Spleen (tissue), 11 donors: Measurements from ENCODE around the gene GPR152. TPM values are rescaled to one million over a fixed set of nuclear protein-coding genes. Genes with fewer than 3 reads are reported as not detected.
A peak's percentile ranks its signal among the peaks of the same experiment; 100 is the strongest.

ENCODE experiments used
- DNase-seq: peaks from one replicate; pipeline ENCODE4 v3.0.0-alpha.2; 2020
- H3K27ac ChIP-seq, 8 donors: fragments of 200-600 bp; sonication (generic) in 7 of 8; 1 replicate in 4 of 8; 2 replicates in 4 of 8; pipeline versions ENCODE4 v1.5.0 to v1.8.0; 2016 to 2021; ENCODE audit warnings: inconsistent platforms in 4 of 8, mild to moderate bottlenecking in 4 of 8, moderate library complexity in 1 of 8
- H3K27me3 ChIP-seq, 7 donors: fragments of 200-600 bp; sonication (generic) in 6 of 7; replicated peaks in 1 of 7; 1 replicate in 4 of 7; 2 replicates in 3 of 7; pipeline versions ENCODE4 v1.5.0 to v1.8.0; 2016 to 2021; ENCODE audit warnings: inconsistent platforms in 3 of 7, mild to moderate bottlenecking in 1 of 7
- H3K36me3 ChIP-seq, 6 donors: fragments of 200-600 bp; sonication (generic) in 5 of 6; 1 replicate in 4 of 6; 2 replicates in 2 of 6; pipeline versions ENCODE4 v1.5.0 to v1.8.0; 2016 to 2021; ENCODE audit warnings: inconsistent platforms in 2 of 6
- H3K4me1 ChIP-seq, 6 donors: fragments of 200-600 bp; sonication (generic) in 5 of 6; 1 replicate in 3 of 6; 2 replicates in 3 of 6; pipeline versions ENCODE4 v1.5.0 to v1.8.0; 2016 to 2021; ENCODE audit warnings: inconsistent platforms in 3 of 6
- H3K4me3 ChIP-seq, 8 donors: fragments of 200-600 bp; sonication (generic) in 7 of 8; 1 replicate in 4 of 8; 2 replicates in 4 of 8; pipeline versions ENCODE4 v1.5.0 to v1.8.0; 2016 to 2021; ENCODE audit warnings: inconsistent platforms in 4 of 8, mild to moderate bottlenecking in 4 of 8, moderate library complexity in 2 of 8
- H3K9me3 ChIP-seq, 8 donors: fragments of 200-600 bp; sonication (generic) in 7 of 8; 1 replicate in 4 of 8; 2 replicates in 4 of 8; pipeline versions ENCODE4 v1.5.0 to v1.8.0; 2016 to 2021; ENCODE audit warnings: inconsistent platforms in 4 of 8
- POLR2A ChIP-seq, 3 donors: fragments of 450-650 bp; IDR thresholded peaks; one replicate each; pipeline ENCODE4 v1.5.1; 2017; ENCODE audit warnings: antibody characterized with exemption in 3 of 3, mild to moderate bottlenecking in 1 of 3
- POLR2AphosphoS5 ChIP-seq, 3 donors: sonication (generic); formaldehyde crosslinking; IDR thresholded peaks; one replicate each; pipeline ENCODE4 v1.5.1; 2017; ENCODE audit warnings: antibody characterized with exemption in 3 of 3
- WGBS, 5 donors: extraction: QIAGEN DNeasy Blood & Tissue Kit in 3 of 5; methylation state at CpG; one replicate each; pipeline versions ENCODE4 v1.1.5 to v1.1.7; 2013 to 2018; 5-methylcytosine and 5-hydroxymethylcytosine counted together
- intact Hi-C: fragments of 100-400 bp; cut with DNase I; formaldehyde crosslinking; loops from one replicate; pipeline ENCODE4 v1.15.0; 2023; ENCODE audit warnings: low total_unique reads
- microRNA-seq, 3 donors: library from miRNA; unstranded; fragments of <30 nt; microRNA quantifications; one replicate each; pipeline versions ENCODE4 to v1.1.0, GENCODE V29; 2019 to 2020
- polyA plus RNA-seq, 3 donors: library from polyadenylated mRNA; stranded (reverse); fragments of 200-250 nt; gene quantifications; one replicate each; pipeline ENCODE4 v1.2.1, GENCODE V29; 2013
- small RNA-seq, 4 donors: library from RNA; depleted of rRNA; stranded (forward); fragments of <200 nt; gene quantifications; one replicate each; pipeline ENCODE3, GENCODE V24; 2016
- total RNA-seq, 7 donors: library from RNA; depleted of rRNA in 3 of 7; stranded (reverse); fragments of >200 nt in 3 of 7; fragmentation: NEBNext Ultra II Directional in 4 of 7; extraction: Animal tissue kit (Norgen Biotek cat#: 25700) in 4 of 7; gene quantifications; one replicate each; pipeline versions ENCODE4 v1.1.0 to v1.2.1, GENCODE V29; 2016 to 2021
- TF ChIP-seq, protein P1 (sequence below), 11 experiments: fragments of 200-600 bp in 7 of 11; fragments of 450-650 bp in 4 of 11; sonication (generic) in 4 of 11; IDR thresholded peaks in 8 of 11; conservative IDR thresholded peaks in 3 of 11; 1 replicate in 7 of 11; 2 replicates in 4 of 11; pipeline versions ENCODE4 v1.4.0 to v1.8.0; 2016 to 2021; ENCODE audit warnings: antibody characterized with exemption in 11 of 11, inconsistent platforms in 4 of 11, mild to moderate bottlenecking in 1 of 11
- donor health status: healthy with polysubstance abuse.
- donor health status: DM: no; HTN: no; CAD: no; lungs with moderate emphysema.
- donor health status: DM: no; HTN: no; CAD: no.
- donor health status: Bipolar disorder and iron deficiency.
- donor health status: healthy.
- donor health status: DM: no; HTN: no; CAD: no.
- donor health status: DM: yes; HTN: yes; CAD: no.

The GPR152 gene
- total and polyA plus RNA-seq, 10 donors: 0.10 TPM; not detected in 9

DNA sequence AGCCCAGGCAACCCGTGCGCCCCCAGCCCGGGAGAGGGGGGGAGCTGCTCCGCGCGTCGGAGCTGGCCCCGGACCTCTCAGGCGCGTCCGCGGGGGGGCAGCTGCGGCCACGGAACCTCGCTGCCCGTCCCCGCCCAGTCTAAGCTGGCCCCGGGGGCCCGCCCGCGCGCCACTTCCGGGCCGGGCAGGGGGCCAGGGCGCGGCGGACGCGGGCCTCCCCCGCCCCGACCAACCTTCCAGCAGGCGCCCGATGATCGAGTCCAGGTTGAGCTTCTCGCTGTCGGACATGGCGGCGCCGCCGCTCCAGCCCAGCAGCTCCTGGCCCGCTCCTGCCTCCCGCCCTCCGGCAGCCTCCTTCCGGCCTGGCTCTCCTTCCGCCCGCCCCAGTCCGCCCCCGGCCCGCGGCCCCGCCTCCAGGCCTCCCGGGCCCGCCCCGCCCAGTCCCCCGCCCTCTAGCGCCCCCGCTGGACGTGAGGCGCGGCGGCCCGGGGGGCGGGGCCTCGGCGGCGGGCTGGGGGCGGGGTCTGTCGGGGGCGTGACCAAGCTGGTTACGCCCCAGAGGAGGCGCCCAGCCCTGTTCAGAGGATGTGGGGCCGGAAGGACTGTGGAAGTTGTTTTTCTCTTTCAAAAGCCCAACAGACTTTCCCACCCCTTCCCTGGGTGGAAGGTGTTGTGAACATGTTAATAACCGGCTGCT, 50.9 kb downstream of the GPR152 start, which contains the start of gene PPP1CA:
Gene PPP1CA (minus strand): TSS at position 364 of the 697 bp plus-strand sequence. CDS start 76 bp downstream, at position 288.
- TF ChIP-seq POLR2A (IDR thresholded peaks at IDR 0.05) (peak in 2 of 3 donors; percentile 52 to 77), POLR2AphosphoS5 (IDR thresholded peaks at IDR 0.05) (peak; percentile 86 to 90 (median 88))
- TF ChIP-seq, protein P1, sequence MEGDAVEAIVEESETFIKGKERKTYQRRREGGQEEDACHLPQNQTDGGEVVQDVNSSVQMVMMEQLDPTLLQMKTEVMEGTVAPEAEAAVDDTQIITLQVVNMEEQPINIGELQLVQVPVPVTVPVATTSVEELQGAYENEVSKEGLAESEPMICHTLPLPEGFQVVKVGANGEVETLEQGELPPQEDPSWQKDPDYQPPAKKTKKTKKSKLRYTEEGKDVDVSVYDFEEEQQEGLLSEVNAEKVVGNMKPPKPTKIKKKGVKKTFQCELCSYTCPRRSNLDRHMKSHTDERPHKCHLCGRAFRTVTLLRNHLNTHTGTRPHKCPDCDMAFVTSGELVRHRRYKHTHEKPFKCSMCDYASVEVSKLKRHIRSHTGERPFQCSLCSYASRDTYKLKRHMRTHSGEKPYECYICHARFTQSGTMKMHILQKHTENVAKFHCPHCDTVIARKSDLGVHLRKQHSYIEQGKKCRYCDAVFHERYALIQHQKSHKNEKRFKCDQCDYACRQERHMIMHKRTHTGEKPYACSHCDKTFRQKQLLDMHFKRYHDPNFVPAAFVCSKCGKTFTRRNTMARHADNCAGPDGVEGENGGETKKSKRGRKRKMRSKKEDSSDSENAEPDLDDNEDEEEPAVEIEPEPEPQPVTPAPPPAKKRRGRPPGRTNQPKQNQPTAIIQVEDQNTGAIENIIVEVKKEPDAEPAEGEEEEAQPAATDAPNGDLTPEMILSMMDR (IDR thresholded peaks at IDR 0.05 in 8 of 11, conservative IDR thresholded peaks at IDR 0.05 in 3 of 11): peak in 8 of 11 experiments; percentile 24 to 96 (median 86)
- DNase-seq: peak; percentile 98
- 0 to 1% (median 0%) methylated on average over 19 to 73 of the region's 73 CpGs for WGBS, 5 donors
- Histone ChIP-seq H3K36me3 (peaks cover 0 to 59% (median 43%) of the 10 kb centered on the region in 6 donors), H3K4me1 (peaks cover 45 to 95% (median 84%) of the 10 kb centered on the region in 6 donors), H3K27ac (peak within 1 kb of the TSS; percentile 72 to 99 (median 96)), H3K9me3 (no peaks in the 10 kb centered on the region), H3K27me3 (peaks cover 0 to 3% (median 0%) of the 10 kb centered on the region in 7 donors), H3K4me3 (peak within 1 kb of the TSS; percentile 67 to 99 (median 88))
- intact Hi-C loops: no loop called here

Small RNAs within 50 kb of the gene (microRNA-seq; reads per million reads assigned to microRNA genes)
- 0.36 to 1.8 (median 0.85) reads per million in 3 donors for gene MIR6752

Small RNAs within 50 kb of the gene (small RNA-seq; reads per million reads assigned to genes)
- gene MIR6752: 0 to 0.30 (median 0.14) reads per million in 4 donors

Other genes with a start within 250 kb of the GPR152 start
- gene GRK2, start 186.3 kb downstream of the GPR152 start, total RNA-seq: 100 to 1,000 TPM; 168 to 301 (median 263) TPM
- 100 to 1,000 TPM; 119 to 270 (median 192) TPM for gene GRK2, start 186.3 kb downstream of the GPR152 start, polyA plus RNA-seq
- gene ANKRD13D, start 163.4 kb downstream of the GPR152 start, total RNA-seq: 100 to 1,000 TPM in 5 of 7 donors, 10 to 100 TPM in 2; 67.3 to 151 (median 124) TPM
- gene ANKRD13D, start 163.4 kb downstream of the GPR152 start, polyA plus RNA-seq: 100 to 1,000 TPM in 2 of 3 donors, 10 to 100 TPM in 1; 65.2 to 138 (median 129) TPM
- gene SSH3, start 149.2 kb downstream of the GPR152 start, total RNA-seq: 10 to 100 TPM; 14.6 to 31.8 (median 22.9) TPM
- gene SSH3, start 149.2 kb downstream of the GPR152 start, polyA plus RNA-seq: 10 to 100 TPM in 1 of 3 donors, 1 to 10 TPM in 2; 4.3 to 11.1 (median 5.9) TPM
- 100 to 1,000 TPM in 4 of 7 donors, 10 to 100 TPM in 3; 81.4 to 159 (median 103) TPM for gene POLD4, start 99.2 kb downstream of the GPR152 start, total RNA-seq
- gene POLD4, start 99.2 kb downstream of the GPR152 start, polyA plus RNA-seq: 100 to 1,000 TPM; 267 to 290 (median 279) TPM
- gene CLCF1, start 79.1 kb downstream of the GPR152 start, total RNA-seq: 10 to 100 TPM in 2 of 7 donors, 1 to 10 TPM in 5; 4.3 to 13.7 (median 6.7) TPM
- gene CLCF1, start 79.1 kb downstream of the GPR152 start, polyA plus RNA-seq: 1 to 10 TPM; 6.0 to 9.3 (median 9.0) TPM
- gene RAD9A, start 60.7 kb downstream of the GPR152 start, total RNA-seq: 10 to 100 TPM; 21.6 to 37.5 (median 29.7) TPM
- 10 to 100 TPM; 18.2 to 44.8 (median 37.1) TPM for gene RAD9A, start 60.7 kb downstream of the GPR152 start, polyA plus RNA-seq
- gene PPP1CA, start 50.9 kb downstream of the GPR152 start, total RNA-seq: 100 to 1,000 TPM; 147 to 192 (median 157) TPM
- 100 to 1,000 TPM; 152 to 207 (median 170) TPM for gene PPP1CA, start 50.9 kb downstream of the GPR152 start, polyA plus RNA-seq
- 100 to 1,000 TPM in 4 of 7 donors, 10 to 100 TPM in 3; 66.3 to 132 (median 101) TPM for gene TBC1D10C, start 48.6 kb downstream of the GPR152 start, total RNA-seq
- 100 to 1,000 TPM; 174 to 270 (median 196) TPM for gene TBC1D10C, start 48.6 kb downstream of the GPR152 start, polyA plus RNA-seq
- 1 to 10 TPM; 1.9 to 4.4 (median 2.1) TPM for gene CARNS1, start 37.1 kb downstream of the GPR152 start, total RNA-seq
- 1 to 10 TPM; 1.0 to 2.0 (median 1.8) TPM for gene CARNS1, start 37.1 kb downstream of the GPR152 start, polyA plus RNA-seq
- 10 to 100 TPM; 51.5 to 65.4 (median 55.4) TPM for gene RPS6KB2, start 24.2 kb downstream of the GPR152 start, total RNA-seq
- gene RPS6KB2, start 24.2 kb downstream of the GPR152 start, polyA plus RNA-seq: 10 to 100 TPM; 39.5 to 95.0 (median 53.8) TPM
- gene PTPRCAP, start 15.0 kb downstream of the GPR152 start, total RNA-seq: 100 to 1,000 TPM; 119 to 278 (median 187) TPM
- 100 to 1,000 TPM; 410 to 557 (median 479) TPM for gene PTPRCAP, start 15.0 kb downstream of the GPR152 start, polyA plus RNA-seq
- 100 to 1,000 TPM in 4 of 7 donors, 10 to 100 TPM in 3; 68.1 to 143 (median 117) TPM for gene CORO1B, start 9.3 kb downstream of the GPR152 start, total RNA-seq
- gene CORO1B, start 9.3 kb downstream of the GPR152 start, polyA plus RNA-seq: 10 to 100 TPM; 40.5 to 70.8 (median 53.7) TPM
- 10 to 100 TPM; 12.7 to 27.3 (median 21.3) TPM for gene CABP4, start 2.6 kb upstream of the GPR152 start, total RNA-seq
- gene CABP4, start 2.6 kb upstream of the GPR152 start, polyA plus RNA-seq: 1 to 10 TPM; 2.6 to 6.2 (median 3.0) TPM
- 100 to 1,000 TPM in 3 of 7 donors, 10 to 100 TPM in 4; 48.5 to 192 (median 66.6) TPM for gene TMEM134, start 16.5 kb upstream of the GPR152 start, total RNA-seq
- 100 to 1,000 TPM in 1 of 3 donors, 10 to 100 TPM in 2; 94.6 to 123 (median 95.1) TPM for gene TMEM134, start 16.5 kb upstream of the GPR152 start, polyA plus RNA-seq
- gene AIP, start 30.3 kb upstream of the GPR152 start, total RNA-seq: 10 to 100 TPM; 72.2 to 95.8 (median 88.1) TPM
- gene AIP, start 30.3 kb upstream of the GPR152 start, polyA plus RNA-seq: 100 to 1,000 TPM; 135 to 146 (median 141) TPM
- gene PITPNM1, start 52.6 kb upstream of the GPR152 start, total RNA-seq: 10 to 100 TPM; 42.5 to 86.9 (median 74.9) TPM
- 10 to 100 TPM; 17.8 to 67.0 (median 29.2) TPM for gene PITPNM1, start 52.6 kb upstream of the GPR152 start, polyA plus RNA-seq
- gene CDK2AP2, start 55.4 kb upstream of the GPR152 start, total RNA-seq: 10 to 100 TPM; 32.9 to 49.9 (median 40.9) TPM
- 10 to 100 TPM; 35.6 to 57.1 (median 51.0) TPM for gene CDK2AP2, start 55.4 kb upstream of the GPR152 start, polyA plus RNA-seq
- gene CABP2, start 70.7 kb upstream of the GPR152 start, total RNA-seq: not detected
- not detected for gene CABP2, start 70.7 kb upstream of the GPR152 start, polyA plus RNA-seq
- 100 to 1,000 TPM; 211 to 338 (median 275) TPM for gene GSTP1, start 131.1 kb upstream of the GPR152 start, total RNA-seq
- gene GSTP1, start 131.1 kb upstream of the GPR152 start, polyA plus RNA-seq: 100 to 1,000 TPM; 310 to 399 (median 343) TPM
- gene NDUFV1, start 154.2 kb upstream of the GPR152 start, total RNA-seq: 100 to 1,000 TPM; 145 to 258 (median 185) TPM
- 100 to 1,000 TPM; 132 to 257 (median 213) TPM for gene NDUFV1, start 154.2 kb upstream of the GPR152 start, polyA plus RNA-seq
- 1 to 10 TPM; 2.7 to 7.9 (median 5.8) TPM for gene NUDT8, start 177.2 kb upstream of the GPR152 start, total RNA-seq
- gene NUDT8, start 177.2 kb upstream of the GPR152 start, polyA plus RNA-seq: 1 to 10 TPM; 5.4 to 9.2 (median 6.5) TPM
- not detected for gene TBX10, start 187.0 kb upstream of the GPR152 start, total RNA-seq
- under 1 TPM in 1 of 3 donors, not detected in 2; 0.08 TPM for gene TBX10, start 187.0 kb upstream of the GPR152 start, polyA plus RNA-seq
- 1 to 10 TPM in 3 of 7 donors, under 1 TPM in 3, not detected in 1; 0.39 to 2.0 (median 0.98) TPM for gene ACY3, start 198.0 kb upstream of the GPR152 start, total RNA-seq
- 1 to 10 TPM; 1.1 to 5.7 (median 1.2) TPM for gene ACY3, start 198.0 kb upstream of the GPR152 start, polyA plus RNA-seq
- not detected for gene ALDH3B2, start 221.9 kb upstream of the GPR152 start, total RNA-seq
- under 1 TPM in 1 of 3 donors, not detected in 2; 0.03 TPM for gene ALDH3B2, start 221.9 kb upstream of the GPR152 start, polyA plus RNA-seq